Measurements from ENCODE around the gene MEIKIN.

DNA sequence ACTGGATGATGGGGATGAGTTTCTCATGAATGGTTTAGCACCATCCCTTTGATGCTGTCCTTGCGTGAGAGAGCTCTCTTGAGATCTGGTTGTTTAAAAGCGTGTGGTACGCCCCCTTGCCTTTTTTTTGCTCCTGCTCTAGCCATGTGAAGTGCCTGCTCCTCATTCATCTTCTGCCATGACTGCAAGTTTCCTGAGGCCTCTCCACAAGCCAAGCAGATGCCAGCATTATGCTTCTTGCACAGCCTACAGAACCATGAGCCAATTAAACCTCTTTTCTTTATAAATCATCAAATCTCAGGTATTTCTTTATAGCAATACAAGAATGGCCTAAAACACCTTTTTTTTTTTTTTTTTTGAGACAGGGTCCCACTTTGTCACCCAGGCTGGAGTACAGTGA lies 181.5 kb downstream of the MEIKIN start:
- TF ChIP-seq EZH2 (IDR thresholded peaks at IDR 0.05; ENCODE audit: borderline replicate concordance, insufficient read depth, low read length, poor library complexity, severe bottlenecking) (no peak), EP300 (conservative IDR thresholded peaks at IDR 0.05; ENCODE audit: poor library complexity, severe bottlenecking) (no peak), POLR2AphosphoS5 (IDR thresholded peaks at IDR 0.05) (no peak), SMC3 (conservative IDR thresholded peaks at IDR 0.05; ENCODE audit: poor library complexity) (no peak), RAD21 (conservative IDR thresholded peaks at IDR 0.05) (no peak), TAF1 (IDR thresholded peaks at IDR 0.05; ENCODE audit: low read depth) (no peak), MXI1 (conservative IDR thresholded peaks at IDR 0.05; ENCODE audit: poor library complexity, severe bottlenecking) (no peak)
- TF ChIP-seq, protein P1, sequence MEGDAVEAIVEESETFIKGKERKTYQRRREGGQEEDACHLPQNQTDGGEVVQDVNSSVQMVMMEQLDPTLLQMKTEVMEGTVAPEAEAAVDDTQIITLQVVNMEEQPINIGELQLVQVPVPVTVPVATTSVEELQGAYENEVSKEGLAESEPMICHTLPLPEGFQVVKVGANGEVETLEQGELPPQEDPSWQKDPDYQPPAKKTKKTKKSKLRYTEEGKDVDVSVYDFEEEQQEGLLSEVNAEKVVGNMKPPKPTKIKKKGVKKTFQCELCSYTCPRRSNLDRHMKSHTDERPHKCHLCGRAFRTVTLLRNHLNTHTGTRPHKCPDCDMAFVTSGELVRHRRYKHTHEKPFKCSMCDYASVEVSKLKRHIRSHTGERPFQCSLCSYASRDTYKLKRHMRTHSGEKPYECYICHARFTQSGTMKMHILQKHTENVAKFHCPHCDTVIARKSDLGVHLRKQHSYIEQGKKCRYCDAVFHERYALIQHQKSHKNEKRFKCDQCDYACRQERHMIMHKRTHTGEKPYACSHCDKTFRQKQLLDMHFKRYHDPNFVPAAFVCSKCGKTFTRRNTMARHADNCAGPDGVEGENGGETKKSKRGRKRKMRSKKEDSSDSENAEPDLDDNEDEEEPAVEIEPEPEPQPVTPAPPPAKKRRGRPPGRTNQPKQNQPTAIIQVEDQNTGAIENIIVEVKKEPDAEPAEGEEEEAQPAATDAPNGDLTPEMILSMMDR (IDR thresholded peaks at IDR 0.05; ENCODE audit: poor library complexity, severe bottlenecking) = no peak

Measured in neural cell (in vitro differentiated cells).